ENCODE data around the gene PRKAR2A.

DNA sequence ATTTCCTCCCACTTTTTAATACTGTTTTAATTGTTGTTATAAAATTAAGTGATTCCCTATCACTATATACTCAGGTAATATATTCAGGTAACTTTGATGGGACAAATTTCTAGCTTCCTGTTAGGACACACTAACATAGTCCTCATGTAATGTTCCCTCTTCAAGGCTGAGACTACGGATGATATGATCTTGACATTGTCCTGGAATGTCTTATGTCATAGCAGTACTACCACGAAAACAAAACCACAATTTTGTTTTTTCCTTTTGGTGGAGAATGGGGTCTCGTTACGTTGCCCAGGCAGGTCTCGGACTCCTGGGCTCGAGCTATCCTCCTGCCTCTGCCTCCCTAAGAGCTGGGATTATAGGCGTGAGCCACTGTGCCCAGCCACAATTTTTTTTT is 103.9 kb downstream of the PRKAR2A start:
- TF ChIP-seq, protein P1, sequence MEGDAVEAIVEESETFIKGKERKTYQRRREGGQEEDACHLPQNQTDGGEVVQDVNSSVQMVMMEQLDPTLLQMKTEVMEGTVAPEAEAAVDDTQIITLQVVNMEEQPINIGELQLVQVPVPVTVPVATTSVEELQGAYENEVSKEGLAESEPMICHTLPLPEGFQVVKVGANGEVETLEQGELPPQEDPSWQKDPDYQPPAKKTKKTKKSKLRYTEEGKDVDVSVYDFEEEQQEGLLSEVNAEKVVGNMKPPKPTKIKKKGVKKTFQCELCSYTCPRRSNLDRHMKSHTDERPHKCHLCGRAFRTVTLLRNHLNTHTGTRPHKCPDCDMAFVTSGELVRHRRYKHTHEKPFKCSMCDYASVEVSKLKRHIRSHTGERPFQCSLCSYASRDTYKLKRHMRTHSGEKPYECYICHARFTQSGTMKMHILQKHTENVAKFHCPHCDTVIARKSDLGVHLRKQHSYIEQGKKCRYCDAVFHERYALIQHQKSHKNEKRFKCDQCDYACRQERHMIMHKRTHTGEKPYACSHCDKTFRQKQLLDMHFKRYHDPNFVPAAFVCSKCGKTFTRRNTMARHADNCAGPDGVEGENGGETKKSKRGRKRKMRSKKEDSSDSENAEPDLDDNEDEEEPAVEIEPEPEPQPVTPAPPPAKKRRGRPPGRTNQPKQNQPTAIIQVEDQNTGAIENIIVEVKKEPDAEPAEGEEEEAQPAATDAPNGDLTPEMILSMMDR (conservative IDR thresholded peaks at IDR 0.05; ENCODE audit: low read depth in 2 of 2) = no peak
- no peak for TF ChIP-seq EZH2 (IDR thresholded peaks at IDR 0.05; ENCODE audit: low read depth, unreplicated experiment)
- TF ChIP-seq, protein P2, sequence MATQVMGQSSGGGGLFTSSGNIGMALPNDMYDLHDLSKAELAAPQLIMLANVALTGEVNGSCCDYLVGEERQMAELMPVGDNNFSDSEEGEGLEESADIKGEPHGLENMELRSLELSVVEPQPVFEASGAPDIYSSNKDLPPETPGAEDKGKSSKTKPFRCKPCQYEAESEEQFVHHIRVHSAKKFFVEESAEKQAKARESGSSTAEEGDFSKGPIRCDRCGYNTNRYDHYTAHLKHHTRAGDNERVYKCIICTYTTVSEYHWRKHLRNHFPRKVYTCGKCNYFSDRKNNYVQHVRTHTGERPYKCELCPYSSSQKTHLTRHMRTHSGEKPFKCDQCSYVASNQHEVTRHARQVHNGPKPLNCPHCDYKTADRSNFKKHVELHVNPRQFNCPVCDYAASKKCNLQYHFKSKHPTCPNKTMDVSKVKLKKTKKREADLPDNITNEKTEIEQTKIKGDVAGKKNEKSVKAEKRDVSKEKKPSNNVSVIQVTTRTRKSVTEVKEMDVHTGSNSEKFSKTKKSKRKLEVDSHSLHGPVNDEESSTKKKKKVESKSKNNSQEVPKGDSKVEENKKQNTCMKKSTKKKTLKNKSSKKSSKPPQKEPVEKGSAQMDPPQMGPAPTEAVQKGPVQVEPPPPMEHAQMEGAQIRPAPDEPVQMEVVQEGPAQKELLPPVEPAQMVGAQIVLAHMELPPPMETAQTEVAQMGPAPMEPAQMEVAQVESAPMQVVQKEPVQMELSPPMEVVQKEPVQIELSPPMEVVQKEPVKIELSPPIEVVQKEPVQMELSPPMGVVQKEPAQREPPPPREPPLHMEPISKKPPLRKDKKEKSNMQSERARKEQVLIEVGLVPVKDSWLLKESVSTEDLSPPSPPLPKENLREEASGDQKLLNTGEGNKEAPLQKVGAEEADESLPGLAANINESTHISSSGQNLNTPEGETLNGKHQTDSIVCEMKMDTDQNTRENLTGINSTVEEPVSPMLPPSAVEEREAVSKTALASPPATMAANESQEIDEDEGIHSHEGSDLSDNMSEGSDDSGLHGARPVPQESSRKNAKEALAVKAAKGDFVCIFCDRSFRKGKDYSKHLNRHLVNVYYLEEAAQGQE (IDR thresholded peaks at IDR 0.05; ENCODE audit: unreplicated experiment) = no peak
- TF ChIP-seq, protein P3, sequence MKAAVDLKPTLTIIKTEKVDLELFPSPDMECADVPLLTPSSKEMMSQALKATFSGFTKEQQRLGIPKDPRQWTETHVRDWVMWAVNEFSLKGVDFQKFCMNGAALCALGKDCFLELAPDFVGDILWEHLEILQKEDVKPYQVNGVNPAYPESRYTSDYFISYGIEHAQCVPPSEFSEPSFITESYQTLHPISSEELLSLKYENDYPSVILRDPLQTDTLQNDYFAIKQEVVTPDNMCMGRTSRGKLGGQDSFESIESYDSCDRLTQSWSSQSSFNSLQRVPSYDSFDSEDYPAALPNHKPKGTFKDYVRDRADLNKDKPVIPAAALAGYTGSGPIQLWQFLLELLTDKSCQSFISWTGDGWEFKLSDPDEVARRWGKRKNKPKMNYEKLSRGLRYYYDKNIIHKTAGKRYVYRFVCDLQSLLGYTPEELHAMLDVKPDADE (IDR thresholded peaks at IDR 0.05) = no peak
- no peak for TF ChIP-seq EZH2phosphoT487 (IDR thresholded peaks at IDR 0.05; ENCODE audit: unreplicated experiment)
- TF ChIP-seq POLR2AphosphoS5 (IDR thresholded peaks at IDR 0.05; ENCODE audit: low read depth) = no peak
- no peak for TF ChIP-seq JUNB (IDR thresholded peaks at IDR 0.05; ENCODE audit: unreplicated experiment)
- TF ChIP-seq NANOG (IDR thresholded peaks at IDR 0.05; ENCODE audit: borderline replicate concordance) = no peak
- TF ChIP-seq CREB1 (CRISPR knock-in tag; IDR thresholded peaks at IDR 0.05; ENCODE audit: low read depth) = no peak
- no peak for TF ChIP-seq ZNF331 (CRISPR knock-in tag; IDR thresholded peaks at IDR 0.05; ENCODE audit: low read depth)
